ENCODE data around the gene LDB3. TPM values are rescaled to one million over a fixed set of nuclear protein-coding genes. Genes with fewer than 3 reads are reported as not detected.

Gene LDB3
- total RNA-seq, 1 experiment from 2014 or later = 0.63 TPM

DNA sequence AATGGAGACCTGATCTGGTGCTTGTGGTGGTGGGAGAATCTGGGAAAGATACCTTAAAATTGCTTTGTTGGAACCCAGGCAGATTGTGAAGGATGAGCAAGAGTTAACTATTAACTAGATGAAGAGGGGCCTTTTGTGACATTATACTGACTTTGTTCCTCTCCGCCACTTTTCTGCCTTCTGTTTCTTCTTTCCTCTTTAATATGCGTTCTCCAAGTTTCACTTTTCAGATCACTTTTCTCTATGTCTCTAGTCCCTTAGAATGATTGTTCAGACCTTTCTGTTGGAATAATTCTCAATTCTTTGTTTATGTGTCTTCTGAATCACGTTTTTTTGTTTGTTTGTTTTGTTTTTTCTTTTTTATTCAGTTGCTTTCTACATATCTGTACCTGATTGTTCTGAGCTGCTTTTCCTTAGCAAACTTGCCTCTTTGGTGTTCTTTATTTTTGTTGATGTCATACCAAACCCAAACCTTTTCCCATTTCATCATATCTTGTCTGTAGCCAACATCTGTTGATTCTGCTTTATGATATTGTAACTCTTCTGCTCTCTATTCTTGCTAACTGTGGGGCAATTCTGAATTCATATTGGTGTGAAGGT, 90.9 kb downstream of the LDB3 start:
- no peak overlapping the region for H2AFZ ChIP-seq
- peaks cover 7% of the 10 kb centered on the region; the same call in 1 of the 2 replicates for H3F3A ChIP-seq (ENCODE audit: insufficient read depth, low read depth)
- no peaks in the 10 kb centered on the region for H3K9me2 ChIP-seq (ENCODE audit: insufficient read depth)
- peaks cover 26% of the 10 kb centered on the region for H3K4me1 ChIP-seq (replicated peaks; ENCODE audit: insufficient read depth)
- intact Hi-C loops (cut with micrococcal nuclease; ENCODE audit: unreplicated experiment) = loop anchor here (5.0 kb wide), 2 partner anchors 33 to 47 kb away; no protein-coding TSS in a partner anchor
- H3K9me3 ChIP-seq (ENCODE audit: insufficient read depth, low read depth) = no peaks in the 10 kb centered on the region
- peak overlapping the region; percentile 78 for H3K4me3 ChIP-seq
- H3K36me3 ChIP-seq (ENCODE audit: low read depth) = no peaks in the 10 kb centered on the region
- DNase-seq = no peak
- BruUV-seq (replicated peaks) = no TSS peak
- ChIA-PET POLR2A (ENCODE audit: unreplicated experiment) (no interaction called here), CTCF (no interaction called here)
- H3K4me2 ChIP-seq = peak overlapping the region; percentile 83
- no peak overlapping the region for H3K27ac ChIP-seq
- H4K20me1 ChIP-seq (ENCODE audit: insufficient read depth) = no peaks in the 10 kb centered on the region
- H3K27me3 ChIP-seq (ENCODE audit: insufficient read depth, low read depth) = no peaks in the 10 kb centered on the region
- peaks cover 71% of the 10 kb centered on the region for H3K79me2 ChIP-seq (ENCODE audit: low read depth)
- TF ChIP-seq EZH2 (IDR thresholded peaks at IDR 0.05; ENCODE audit: low read depth) (no peak), CTCF (conservative IDR thresholded peaks at IDR 0.05) (no peak)

GRCh38 chr10:86763404-86763803, 95.1 kb downstream of the LDB3 start:
- no peaks in the 10 kb centered on the region for H3K27me3 ChIP-seq (ENCODE audit: insufficient read depth, low read depth)
- BruUV-seq (replicated peaks) = no TSS peak
- peaks cover 76% of the 10 kb centered on the region for H3K79me2 ChIP-seq (ENCODE audit: low read depth)
- no peaks in the 10 kb centered on the region for H3K9me3 ChIP-seq (ENCODE audit: insufficient read depth, low read depth)
- TF ChIP-seq EZH2 (IDR thresholded peaks at IDR 0.05; ENCODE audit: low read depth) = no peak
- no peak for TF ChIP-seq CTCF (conservative IDR thresholded peaks at IDR 0.05)
- DNase-seq = no peak
- peaks cover 13% of the 10 kb centered on the region for H3K4me1 ChIP-seq (replicated peaks; ENCODE audit: insufficient read depth)
- no peaks in the 10 kb centered on the region for H3F3A ChIP-seq (ENCODE audit: insufficient read depth, low read depth)
- no peak overlapping the region for H3K4me3 ChIP-seq
- intact Hi-C loops (cut with micrococcal nuclease; ENCODE audit: unreplicated experiment) = no loop called here
- H3K9me2 ChIP-seq (ENCODE audit: insufficient read depth) = no peaks in the 10 kb centered on the region
- H2AFZ ChIP-seq = no peak overlapping the region
- CTCF ChIA-PET = no interaction called here
- no peaks in the 10 kb centered on the region for H4K20me1 ChIP-seq (ENCODE audit: insufficient read depth)
- no peak overlapping the region for H3K27ac ChIP-seq
- H3K4me2 ChIP-seq = no peak overlapping the region
- POLR2A ChIA-PET (ENCODE audit: unreplicated experiment) = interaction anchor here (0.6 kb wide), 1 partner anchor 237 kb away, joined by 5 read pairs; no protein-coding TSS in a partner anchor
- no peaks in the 10 kb centered on the region for H3K36me3 ChIP-seq (ENCODE audit: low read depth)

DNA sequence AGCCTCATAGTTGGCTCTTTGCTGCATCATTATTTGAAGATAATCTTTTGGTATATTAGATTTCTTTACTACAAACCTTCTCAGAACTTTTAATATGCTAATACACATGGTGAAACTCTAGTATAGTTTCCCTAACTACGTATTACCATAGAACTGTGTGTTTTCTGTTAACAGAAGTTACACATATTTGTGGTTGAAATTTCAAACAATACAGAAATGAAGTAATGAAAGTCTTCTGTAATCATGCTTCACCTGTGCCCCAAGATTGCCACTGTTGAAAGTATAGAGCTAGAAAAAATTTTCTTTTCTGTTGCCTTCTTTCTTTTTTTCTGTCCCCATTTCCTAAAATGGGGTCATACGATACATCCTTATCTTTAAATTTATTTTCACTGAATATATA, 97.2 kb downstream of the LDB3 start:
- no peak overlapping the region for H3K4me3 ChIP-seq
- H3F3A ChIP-seq (ENCODE audit: insufficient read depth, low read depth) = no peaks in the 10 kb centered on the region
- H3K79me2 ChIP-seq (ENCODE audit: low read depth) = peaks cover 70% of the 10 kb centered on the region
- ChIA-PET POLR2A (ENCODE audit: unreplicated experiment) (interaction anchor here (0.5 kb wide), 1 partner anchor 34 kb away, joined by 6 read pairs; no protein-coding TSS in a partner anchor), CTCF (no interaction called here)
- no peaks in the 10 kb centered on the region for H3K9me3 ChIP-seq (ENCODE audit: insufficient read depth, low read depth)
- H4K20me1 ChIP-seq (ENCODE audit: insufficient read depth) = no peaks in the 10 kb centered on the region; the same call in 1 of the 2 replicates
- TF ChIP-seq CTCF (conservative IDR thresholded peaks at IDR 0.05) (no peak), EZH2 (IDR thresholded peaks at IDR 0.05; ENCODE audit: low read depth) (no peak)
- no TSS peak for BruUV-seq (replicated peaks)
- H3K27ac ChIP-seq = no peak overlapping the region
- intact Hi-C loops (cut with micrococcal nuclease; ENCODE audit: unreplicated experiment) = no loop called here
- no peak for DNase-seq
- no peaks in the 10 kb centered on the region for H3K27me3 ChIP-seq (ENCODE audit: insufficient read depth, low read depth)
- H2AFZ ChIP-seq = no peak overlapping the region
- no peak overlapping the region for H3K4me2 ChIP-seq
- H3K36me3 ChIP-seq (ENCODE audit: low read depth) = no peaks in the 10 kb centered on the region
- no peaks in the 10 kb centered on the region for H3K4me1 ChIP-seq (replicated peaks; ENCODE audit: insufficient read depth)
- no peaks in the 10 kb centered on the region for H3K9me2 ChIP-seq (ENCODE audit: insufficient read depth)
